BJ (cell line): Measurements from ENCODE around the gene HADHA. TPM values are rescaled to one million over a fixed set of nuclear protein-coding genes. Genes with fewer than 3 reads are reported as not detected.
A peak's percentile ranks its signal among the peaks of the same experiment; 100 is the strongest.

Experiments
- CTCF ChIA-PET: fragments of 350-600 bp; formaldehyde crosslinking; extraction: SDS; loops from one replicate; lab custom pipeline; 2021; ENCODE audit warnings: antibody characterized with exemption, inconsistent platforms; lab: Yijun Ruan, JAX
- POLR2A ChIA-PET: fragments of 300-600 bp; sonication (Branson Sonifier 250); formaldehyde crosslinking; extraction: SDS; loops from one replicate; lab custom pipeline; 2021; ENCODE audit warnings: antibody characterized with exemption; lab: Charles Lee
- DNase-seq: peaks from one replicate; pipeline ENCODE4 v3.0.0-alpha.2; 2011; ENCODE audit warnings: low read depth
- H3K27me3 ChIP-seq: 2 replicates; pipeline ENCODE4 v1.6.0; 2011; ENCODE audit warnings: low read length; ENCODE audit not compliant: control insufficient read depth, insufficient read depth
- H3K36me3 ChIP-seq: 2 replicates; pipeline ENCODE4 v1.5.1; 2011; ENCODE audit warnings: low read length; ENCODE audit not compliant: control insufficient read depth, insufficient read depth
- H3K4me3 ChIP-seq: 2 replicates; pipeline ENCODE4 v1.5.1; 2011; ENCODE audit warnings: low read depth, mild to moderate bottlenecking, control low read depth, low read length
- polyA plus RNA-seq: library from polyadenylated mRNA; depleted of rRNA; stranded (reverse); fragments of >200 nt; gene quantifications from 2 replicates; pipeline ENCODE4 v1.2.3, GENCODE V29; 2011
- TF ChIP-seq, protein P1 (sequence below): IDR thresholded peaks from 2 replicates; pipeline ENCODE4 v1.5.1; 2011; ENCODE audit warnings: low read depth, mild to moderate bottlenecking, control low read depth, inconsistent platforms, low read length, moderate library complexity; ENCODE audit not compliant: insufficient read depth

The HADHA gene
- polyA plus RNA-seq, 1 experiment = 111 TPM

DNA sequence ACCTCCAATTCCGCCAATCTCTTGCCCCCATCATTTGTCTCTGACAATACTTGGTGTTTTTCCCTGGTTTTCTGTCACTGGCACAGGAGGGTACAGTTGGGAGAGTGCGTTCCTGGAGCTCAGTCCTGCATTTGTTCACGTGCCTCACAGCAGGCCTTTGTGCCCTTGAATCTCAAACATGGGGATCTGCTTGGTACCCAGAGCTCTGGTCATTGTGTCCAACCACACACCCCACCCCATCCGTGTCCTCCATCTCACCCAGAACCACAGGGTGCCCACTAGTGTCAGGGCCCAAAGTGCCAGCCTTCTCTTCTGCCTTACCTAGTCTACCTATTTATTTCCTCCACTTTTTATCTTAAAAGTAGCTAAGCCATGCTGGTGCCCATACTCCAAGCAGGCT, 55.3 kb downstream of the HADHA start:
- Histone ChIP-seq H3K4me3 (no peak overlapping the region), H3K27me3 (no peaks in the 10 kb centered on the region), H3K36me3 (peaks cover 18% of the 10 kb centered on the region)
- no peak for DNase-seq
- TF ChIP-seq, protein P1, sequence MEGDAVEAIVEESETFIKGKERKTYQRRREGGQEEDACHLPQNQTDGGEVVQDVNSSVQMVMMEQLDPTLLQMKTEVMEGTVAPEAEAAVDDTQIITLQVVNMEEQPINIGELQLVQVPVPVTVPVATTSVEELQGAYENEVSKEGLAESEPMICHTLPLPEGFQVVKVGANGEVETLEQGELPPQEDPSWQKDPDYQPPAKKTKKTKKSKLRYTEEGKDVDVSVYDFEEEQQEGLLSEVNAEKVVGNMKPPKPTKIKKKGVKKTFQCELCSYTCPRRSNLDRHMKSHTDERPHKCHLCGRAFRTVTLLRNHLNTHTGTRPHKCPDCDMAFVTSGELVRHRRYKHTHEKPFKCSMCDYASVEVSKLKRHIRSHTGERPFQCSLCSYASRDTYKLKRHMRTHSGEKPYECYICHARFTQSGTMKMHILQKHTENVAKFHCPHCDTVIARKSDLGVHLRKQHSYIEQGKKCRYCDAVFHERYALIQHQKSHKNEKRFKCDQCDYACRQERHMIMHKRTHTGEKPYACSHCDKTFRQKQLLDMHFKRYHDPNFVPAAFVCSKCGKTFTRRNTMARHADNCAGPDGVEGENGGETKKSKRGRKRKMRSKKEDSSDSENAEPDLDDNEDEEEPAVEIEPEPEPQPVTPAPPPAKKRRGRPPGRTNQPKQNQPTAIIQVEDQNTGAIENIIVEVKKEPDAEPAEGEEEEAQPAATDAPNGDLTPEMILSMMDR = no peak
- ChIA-PET CTCF (interaction anchor here (0.8 to 0.9 kb wide), 2 partner anchors 315 to 327 kb away, joined by 3 read pairs; no protein-coding TSS in a partner anchor), POLR2A (no interaction called here)

DNA sequence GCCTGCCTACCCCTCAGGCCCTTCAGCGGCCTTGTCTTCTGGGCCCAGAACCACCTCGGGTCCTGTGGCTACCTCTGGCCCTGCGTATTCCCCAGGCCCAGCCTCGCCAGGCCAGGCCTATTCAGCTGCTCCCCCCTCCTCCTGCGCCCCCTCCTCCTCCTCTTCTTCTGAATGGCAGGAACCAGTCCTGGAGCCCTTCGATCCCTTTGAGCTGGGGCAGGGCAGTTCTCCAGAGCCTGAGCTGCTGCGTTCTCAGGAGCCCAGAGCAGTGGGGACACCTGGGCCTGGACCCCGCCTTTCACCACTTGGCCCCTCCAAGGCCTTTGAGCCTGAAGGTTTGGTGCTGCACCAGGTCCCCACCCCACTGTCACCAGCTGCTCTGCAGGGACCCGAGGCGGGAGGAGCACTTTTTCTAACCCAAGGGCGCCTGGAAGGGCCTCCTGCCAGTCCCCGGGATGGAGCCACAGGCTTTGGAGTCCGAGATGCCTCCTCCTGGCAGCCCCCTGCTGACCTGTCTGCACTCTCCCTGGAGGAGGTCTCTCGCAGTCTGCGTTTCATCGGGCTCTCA, 56.8 kb downstream of the HADHA start:
- TF ChIP-seq, protein P1 = no peak
- CTCF ChIA-PET = interaction anchor here (1.2 kb wide), 1 partner anchor 10 kb away, joined by 3 read pairs; no protein-coding TSS in a partner anchor
- POLR2A ChIA-PET = no interaction called here
- H3K4me3 ChIP-seq = no peak overlapping the region
- DNase-seq = no peak
- no peaks in the 10 kb centered on the region for H3K27me3 ChIP-seq
- H3K36me3 ChIP-seq = peaks cover 12% of the 10 kb centered on the region

DNA sequence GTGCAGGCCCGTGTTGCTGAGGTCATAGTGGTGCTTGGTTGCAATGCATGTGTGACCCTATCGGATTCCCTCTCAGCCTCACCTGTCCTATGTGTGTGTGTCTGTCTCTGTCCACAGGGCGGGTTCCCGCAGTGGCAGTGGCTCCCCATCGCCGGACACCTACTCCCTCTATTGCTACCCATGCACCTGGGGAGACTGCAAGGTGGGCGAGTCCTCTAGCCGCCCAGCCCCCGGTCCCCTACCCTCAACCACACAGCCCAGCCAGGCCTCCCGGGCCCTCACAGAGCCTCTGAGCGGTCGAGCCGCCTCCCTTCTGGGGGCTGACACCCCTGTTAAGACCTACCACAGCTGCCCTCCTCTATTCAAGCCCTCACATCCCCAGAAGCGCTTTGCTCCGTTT, 57.3 kb downstream of the HADHA start:
- Histone ChIP-seq H3K27me3 (no peaks in the 10 kb centered on the region), H3K36me3 (peaks cover 12% of the 10 kb centered on the region), H3K4me3 (no peak overlapping the region)
- DNase-seq = no peak
- ChIA-PET POLR2A (no interaction called here), CTCF (no interaction called here)
- TF ChIP-seq, protein P1 = no peak

DNA sequence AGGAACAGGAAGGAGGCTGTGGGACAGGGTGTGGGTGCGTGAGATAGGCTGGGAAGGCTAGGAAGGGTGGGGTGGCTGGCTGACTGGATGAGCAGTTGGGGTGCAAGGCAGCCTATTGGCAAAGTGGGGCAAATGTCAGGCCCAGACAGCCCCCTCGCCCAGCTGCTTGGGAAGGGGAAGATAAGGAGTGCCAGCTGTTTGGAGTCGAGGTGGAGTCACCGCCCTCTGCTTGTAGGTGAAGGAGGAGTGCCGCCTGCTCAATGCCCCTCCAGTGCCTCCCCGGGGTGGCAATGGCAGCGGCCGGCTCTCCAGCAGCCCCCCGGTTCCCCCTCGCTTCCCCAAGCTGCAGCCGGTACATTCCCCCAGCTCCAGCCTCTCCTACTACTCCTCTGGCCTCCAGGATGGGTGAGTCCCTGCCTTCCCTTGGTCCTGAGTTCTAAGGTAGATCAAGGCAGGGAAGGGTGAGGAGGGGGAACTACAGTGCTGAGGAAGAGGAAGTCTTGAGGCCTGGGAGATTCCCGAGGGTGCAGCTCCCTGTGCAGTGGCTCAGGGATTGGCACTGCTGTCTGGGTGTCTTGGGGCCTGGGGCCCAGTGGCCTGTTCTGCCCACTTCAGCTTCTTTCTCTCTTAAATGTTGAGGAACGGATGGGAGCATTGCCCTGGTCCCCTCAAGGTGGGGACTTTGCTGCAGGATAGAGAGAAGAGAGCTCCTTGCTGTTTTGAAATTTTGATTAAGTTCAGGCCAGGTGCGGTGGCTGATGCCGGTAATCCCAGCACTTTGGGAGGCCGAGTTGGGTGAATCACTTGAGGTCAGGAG, 58.3 kb downstream of the HADHA start:
- ChIA-PET POLR2A (no interaction called here), CTCF (interaction anchor here (1.5 to 1.8 kb wide), 2 partner anchors 11 to 12 kb away, joined by 4 to 7 read pairs; partner anchors contain the start of gene GAREM2)
- H3K36me3 ChIP-seq = peaks cover 5% of the 10 kb centered on the region
- TF ChIP-seq, protein P1 = no peak
- no peak overlapping the region for H3K4me3 ChIP-seq
- no peak for DNase-seq
- no peaks in the 10 kb centered on the region; the same call in 1 of the 2 replicates for H3K27me3 ChIP-seq

DNA sequence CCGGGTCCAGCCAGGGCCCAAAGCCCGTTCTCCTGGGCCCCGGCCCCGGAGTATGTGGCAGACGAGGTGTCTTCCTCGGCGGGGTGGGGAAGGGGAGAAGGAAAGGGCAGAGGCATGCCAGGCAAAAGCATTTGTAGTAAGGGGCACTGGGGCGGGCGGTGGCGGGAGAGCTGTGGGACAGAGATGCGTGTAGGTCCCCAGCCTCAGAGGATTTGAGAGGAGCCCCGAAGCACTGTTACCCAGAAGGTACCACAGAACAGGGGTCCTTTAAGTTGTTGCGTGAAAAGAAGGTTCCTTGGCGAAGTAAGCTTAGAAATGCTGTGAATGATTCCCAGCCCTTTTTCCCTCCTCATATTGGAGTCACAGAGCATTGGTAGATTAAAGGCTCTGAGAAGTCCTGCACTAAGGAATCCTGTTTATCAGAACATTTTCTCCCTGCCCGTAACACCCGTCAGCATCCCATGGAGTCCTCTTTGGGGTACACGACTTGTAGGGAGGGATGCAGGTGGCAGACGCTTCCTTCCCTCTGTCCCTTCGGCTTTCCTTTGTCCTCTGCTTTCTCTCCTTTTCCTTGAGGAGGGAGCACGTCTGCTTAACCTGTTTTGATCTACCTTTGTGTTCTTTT, 59.0 kb downstream of the HADHA start:
- TF ChIP-seq, protein P1 = no peak
- peak overlapping the region; percentile 34 for H3K4me3 ChIP-seq
- no peaks in the 10 kb centered on the region; the same call in 1 of the 2 replicates for H3K36me3 ChIP-seq
- ChIA-PET CTCF (interaction anchor here (0.6 to 1.8 kb wide), 6 partner anchors 7 to 306 kb away, joined by 3 to 7 read pairs (median 4); partner anchors contain the start of gene GAREM2), POLR2A (no interaction called here)
- no peaks in the 10 kb centered on the region; the same call in none of the 2 replicates for H3K27me3 ChIP-seq
- DNase-seq = no peak
